Skeletal muscle satellite cell (primary cell): Measurements from ENCODE around the gene HOMER3.

ENCODE experiments used
- H3K27me3 ChIP-seq: 2 replicates; pipeline ENCODE4 v1.7.0; 2013; ENCODE audit warnings: low read length; ENCODE audit not compliant: control insufficient read depth, insufficient read depth
- H3K36me3 ChIP-seq: 2 replicates; pipeline ENCODE4 v1.7.0; 2013; ENCODE audit warnings: mild to moderate bottlenecking, control low read depth, low read length; ENCODE audit not compliant: insufficient read depth
- H3K4me1 ChIP-seq: 2 replicates; pipeline ENCODE4 v1.7.0; 2013; ENCODE audit warnings: low read length; ENCODE audit not compliant: control insufficient read depth, insufficient read depth
- H3K4me2 ChIP-seq: 2 replicates; pipeline ENCODE4 v1.7.0; 2013; ENCODE audit warnings: mild to moderate bottlenecking, low read length
- H3K4me3 ChIP-seq: 2 replicates; pipeline ENCODE4 v1.7.0; 2013; ENCODE audit warnings: low read length
- H3K9ac ChIP-seq: 2 replicates; pipeline ENCODE4 v1.7.0; 2013; ENCODE audit warnings: mild to moderate bottlenecking, low read depth, low read length, moderate library complexity
- H3K9me3 ChIP-seq: replicated peaks from 2 replicates; pipeline ENCODE4 v1.7.0; 2013; ENCODE audit warnings: mild to moderate bottlenecking, control low read depth, low read length

Gene HOMER3

GRCh38 chr19:18951721-18952281 is 10.8 kb upstream of the HOMER3 start:
- Histone ChIP-seq H3K9me3 (no peaks in the 10 kb centered on the region), H3K9ac (no peak overlapping the region), H3K4me2 (no peak overlapping the region), H3K4me1 (peaks cover 4% of the 10 kb centered on the region), H3K36me3 (peaks cover 11% of the 10 kb centered on the region), H3K4me3 (no peak overlapping the region), H3K27me3 (no peaks in the 10 kb centered on the region)

DNA sequence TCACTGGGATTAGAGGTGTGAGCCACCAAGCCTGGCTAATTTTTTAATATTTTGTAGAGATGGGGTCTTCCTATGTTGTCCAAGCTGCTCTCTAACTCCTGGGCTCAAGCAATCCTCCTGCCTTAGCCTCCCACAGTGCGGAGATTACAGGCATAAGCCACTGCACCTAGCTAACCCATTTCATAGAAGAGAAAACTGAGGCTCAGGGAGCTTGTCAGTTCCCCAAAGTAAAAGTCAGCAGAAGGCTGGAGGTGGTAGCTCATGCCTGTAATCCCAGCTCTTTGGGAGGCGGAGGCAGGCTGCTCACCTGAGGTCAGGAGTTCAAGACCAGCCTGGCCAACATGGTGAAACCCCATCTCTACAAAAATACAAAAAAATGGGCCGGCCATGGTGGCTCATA is 8.8 kb upstream of the HOMER3 start:
- no peaks in the 10 kb centered on the region for H3K27me3 ChIP-seq
- H3K9me3 ChIP-seq: no peaks in the 10 kb centered on the region
- H3K4me3 ChIP-seq: no peak overlapping the region
- H3K36me3 ChIP-seq: peaks cover 20% of the 10 kb centered on the region
- peaks cover 4% of the 10 kb centered on the region for H3K4me1 ChIP-seq
- no peak overlapping the region for H3K4me2 ChIP-seq
- H3K9ac ChIP-seq: no peak overlapping the region

DNA sequence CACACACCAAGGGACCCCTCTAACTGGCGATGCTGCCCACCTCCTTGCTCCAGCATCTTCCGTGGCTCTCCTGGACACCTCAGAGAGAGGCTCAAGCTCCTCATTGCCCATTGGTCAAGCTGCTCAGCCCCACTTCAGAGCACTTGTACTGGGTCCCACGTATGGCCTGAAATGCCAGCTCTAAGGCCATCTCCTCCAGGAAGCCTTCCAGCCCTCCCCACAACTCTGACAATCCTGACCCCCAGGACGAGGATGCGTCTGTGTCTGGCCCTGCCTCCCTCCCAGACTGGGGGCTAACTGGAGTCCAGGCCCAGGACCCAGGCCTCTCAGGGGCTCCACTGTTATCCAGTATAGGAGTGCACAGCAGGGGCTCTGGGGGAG is 7.9 kb upstream of the HOMER3 start:
- Histone ChIP-seq H3K36me3 (peaks cover 20% of the 10 kb centered on the region), H3K9ac (no peak overlapping the region), H3K27me3 (no peaks in the 10 kb centered on the region)

DNA sequence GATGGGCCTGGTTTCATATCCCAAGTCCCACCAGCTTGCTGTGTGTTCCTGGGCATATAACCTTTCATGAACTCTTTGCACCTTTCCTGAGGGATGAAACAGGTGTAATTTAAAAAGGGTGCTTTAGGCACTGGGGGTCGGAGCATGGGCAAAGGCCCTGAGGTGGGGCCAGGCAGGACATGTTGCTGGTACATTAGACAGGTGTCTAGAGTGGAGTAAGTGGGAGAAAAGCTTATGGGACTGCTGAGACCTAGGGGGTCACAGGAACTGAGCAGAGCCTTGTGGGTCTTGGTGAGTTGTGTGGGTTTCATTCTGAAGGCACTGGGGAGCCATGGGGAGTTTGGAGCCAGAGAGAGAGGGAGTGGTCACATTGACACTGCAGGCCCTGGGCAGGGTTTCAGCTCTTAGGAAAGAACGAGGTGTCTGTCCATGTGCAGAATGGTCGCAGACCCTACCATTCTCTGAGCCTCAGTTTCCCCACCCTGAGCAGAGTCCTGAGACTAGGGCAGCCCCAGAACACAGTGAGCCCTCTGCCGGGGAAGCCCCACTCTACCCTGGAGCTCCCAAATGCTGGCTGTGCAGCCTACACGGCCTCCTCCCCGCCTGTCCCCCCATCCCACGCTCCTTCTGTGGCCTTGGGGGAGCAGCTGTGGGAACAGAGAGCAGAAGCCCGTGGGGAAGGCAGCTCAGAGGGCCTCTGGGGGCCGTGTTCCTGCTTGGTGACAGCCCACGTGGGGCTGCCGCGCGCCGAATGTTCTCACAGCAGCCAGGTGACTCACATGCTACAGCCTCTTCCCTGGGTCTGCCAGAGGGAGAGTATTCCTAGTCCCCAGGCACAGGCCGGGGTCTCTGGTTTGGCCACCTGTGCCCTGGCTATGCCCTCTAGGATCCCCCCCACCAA is 7.3 kb upstream of the HOMER3 start:
- Histone ChIP-seq H3K36me3 (peaks cover 20% of the 10 kb centered on the region), H3K9me3 (no peaks in the 10 kb centered on the region), H3K9ac (no peak overlapping the region), H3K4me2 (no peak overlapping the region), H3K4me3 (no peak overlapping the region), H3K27me3 (no peaks in the 10 kb centered on the region), H3K4me1 (peaks cover 4% of the 10 kb centered on the region)

More for the DNA sequence above, 7.9 kb upstream of the HOMER3 start:
- no peak overlapping the region for H3K4me2 ChIP-seq
- H3K4me1 ChIP-seq: peaks cover 4% of the 10 kb centered on the region
- no peak overlapping the region for H3K4me3 ChIP-seq
- no peaks in the 10 kb centered on the region for H3K9me3 ChIP-seq

GRCh38 chr19:18946918-18947317 is 5.9 kb upstream of the HOMER3 start:
- Histone ChIP-seq H3K4me2 (no peak overlapping the region), H3K9ac (no peak overlapping the region), H3K9me3 (no peaks in the 10 kb centered on the region), H3K4me1 (peaks cover 4% of the 10 kb centered on the region), H3K4me3 (no peak overlapping the region), H3K36me3 (peaks cover 23% of the 10 kb centered on the region), H3K27me3 (no peaks in the 10 kb centered on the region)

DNA sequence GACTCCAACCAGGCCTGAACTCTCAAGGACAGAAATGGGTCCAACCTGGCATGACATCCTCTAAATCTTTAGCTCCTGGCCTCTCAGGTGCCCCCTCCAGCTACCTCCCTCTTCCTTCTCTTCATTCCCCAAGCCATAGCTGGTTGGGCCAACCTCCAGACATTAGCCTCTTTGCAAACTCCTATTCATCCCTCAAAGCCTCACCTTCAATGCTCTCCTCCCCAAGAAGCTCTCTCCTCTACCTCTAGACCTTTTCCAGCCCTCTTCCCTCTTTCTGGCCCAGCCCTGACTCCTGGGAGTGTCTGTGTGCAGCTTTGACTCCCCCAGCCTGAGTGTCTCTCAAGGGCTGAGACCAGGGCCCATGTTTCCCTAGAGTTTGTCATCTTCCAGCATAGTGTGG is 5.3 kb upstream of the HOMER3 start:
- Histone ChIP-seq H3K9me3 (no peaks in the 10 kb centered on the region), H3K4me2 (no peak overlapping the region), H3K27me3 (no peaks in the 10 kb centered on the region), H3K4me1 (peaks cover 6% of the 10 kb centered on the region), H3K36me3 (peaks cover 23% of the 10 kb centered on the region), H3K9ac (no peak overlapping the region), H3K4me3 (no peak overlapping the region)

- Histone ChIP-seq H3K9ac (no peak overlapping the region), H3K27me3 (no peaks in the 10 kb centered on the region), H3K36me3 (peaks cover 23% of the 10 kb centered on the region), H3K4me3 (no peak overlapping the region), H3K4me1 (peaks cover 6% of the 10 kb centered on the region), H3K9me3 (no peaks in the 10 kb centered on the region), H3K4me2 (no peak overlapping the region)
Measured at GRCh38 chr19:18945297-18945696, 4.3 kb upstream of the HOMER3 start.

- Histone ChIP-seq H3K9me3 (no peaks in the 10 kb centered on the region), H3K4me1 (peaks cover 12% of the 10 kb centered on the region), H3K27me3 (no peaks in the 10 kb centered on the region), H3K4me3 (no peak overlapping the region), H3K4me2 (no peak overlapping the region), H3K9ac (no peak overlapping the region), H3K36me3 (peaks cover 24% of the 10 kb centered on the region)
Measured at GRCh38 chr19:18943465-18943864, 2.4 kb upstream of the HOMER3 start.

DNA sequence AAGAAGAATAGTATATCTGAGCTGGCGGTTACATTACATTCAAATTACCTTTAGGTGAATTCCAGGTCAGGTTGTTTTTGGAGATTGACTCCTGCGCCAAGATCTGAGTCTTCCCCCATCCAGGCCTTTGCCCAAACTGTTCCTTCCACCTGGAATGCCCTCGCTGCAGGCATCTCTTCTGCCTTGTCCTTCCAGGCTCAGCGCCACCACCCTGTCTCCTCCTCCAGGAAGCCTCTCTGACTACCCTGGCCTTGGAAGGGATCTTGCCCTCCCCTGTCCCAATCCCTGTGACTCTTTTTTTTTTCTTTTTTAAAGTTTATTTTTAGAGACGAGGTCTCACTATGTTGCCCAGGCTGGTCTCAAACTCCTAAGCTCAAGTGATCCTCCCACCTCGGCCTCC is 1.7 kb upstream of the HOMER3 start:
- Histone ChIP-seq H3K27me3 (no peaks in the 10 kb centered on the region), H3K4me3 (no peak overlapping the region), H3K9ac (no peak overlapping the region)

GRCh38 chr19:18941628-18942354 is 774 bp upstream of the HOMER3 start:
- Histone ChIP-seq H3K9ac (no peak overlapping the region), H3K9me3 (no peaks in the 10 kb centered on the region), H3K4me2 (peak overlapping the region; percentile 82), H3K4me3 (peak overlapping the region; percentile 68), H3K27me3 (no peaks in the 10 kb centered on the region), H3K36me3 (peaks cover 23% of the 10 kb centered on the region), H3K4me1 (peaks cover 12% of the 10 kb centered on the region)

More for the DNA sequence above, 1.7 kb upstream of the HOMER3 start:
- Histone ChIP-seq H3K36me3 (peaks cover 24% of the 10 kb centered on the region), H3K4me1 (peaks cover 12% of the 10 kb centered on the region), H3K4me2 (no peak overlapping the region), H3K9me3 (no peaks in the 10 kb centered on the region)

- H3K4me1 ChIP-seq: peaks cover 12% of the 10 kb centered on the region
- H3K9ac ChIP-seq: peak overlapping the region; percentile 93
- H3K9me3 ChIP-seq: no peaks in the 10 kb centered on the region
- peaks cover 18% of the 10 kb centered on the region for H3K36me3 ChIP-seq
- peak overlapping the region; percentile 94 for H3K4me2 ChIP-seq
- H3K4me3 ChIP-seq: peak overlapping the region; percentile 97
- no peaks in the 10 kb centered on the region for H3K27me3 ChIP-seq
Measured at GRCh38 chr19:18939922-18940768, 872 bp downstream of the HOMER3 start.
